GM21515 (cell line): ENCODE data around the gene CC2D2B.
"Not testable (repeated sequence)": the region's sequence is repeated elsewhere in the genome, so short reads cannot be mapped to it uniquely, and the experiment has no call there.

Experiments used
- ATAC-seq: cut with Tn5 transposase; IDR thresholded peaks from one replicate; pipeline ENCODE4 v1.9.1; 2021; ENCODE audit not compliant: unreplicated experiment

CC2D2B gene, protein sequence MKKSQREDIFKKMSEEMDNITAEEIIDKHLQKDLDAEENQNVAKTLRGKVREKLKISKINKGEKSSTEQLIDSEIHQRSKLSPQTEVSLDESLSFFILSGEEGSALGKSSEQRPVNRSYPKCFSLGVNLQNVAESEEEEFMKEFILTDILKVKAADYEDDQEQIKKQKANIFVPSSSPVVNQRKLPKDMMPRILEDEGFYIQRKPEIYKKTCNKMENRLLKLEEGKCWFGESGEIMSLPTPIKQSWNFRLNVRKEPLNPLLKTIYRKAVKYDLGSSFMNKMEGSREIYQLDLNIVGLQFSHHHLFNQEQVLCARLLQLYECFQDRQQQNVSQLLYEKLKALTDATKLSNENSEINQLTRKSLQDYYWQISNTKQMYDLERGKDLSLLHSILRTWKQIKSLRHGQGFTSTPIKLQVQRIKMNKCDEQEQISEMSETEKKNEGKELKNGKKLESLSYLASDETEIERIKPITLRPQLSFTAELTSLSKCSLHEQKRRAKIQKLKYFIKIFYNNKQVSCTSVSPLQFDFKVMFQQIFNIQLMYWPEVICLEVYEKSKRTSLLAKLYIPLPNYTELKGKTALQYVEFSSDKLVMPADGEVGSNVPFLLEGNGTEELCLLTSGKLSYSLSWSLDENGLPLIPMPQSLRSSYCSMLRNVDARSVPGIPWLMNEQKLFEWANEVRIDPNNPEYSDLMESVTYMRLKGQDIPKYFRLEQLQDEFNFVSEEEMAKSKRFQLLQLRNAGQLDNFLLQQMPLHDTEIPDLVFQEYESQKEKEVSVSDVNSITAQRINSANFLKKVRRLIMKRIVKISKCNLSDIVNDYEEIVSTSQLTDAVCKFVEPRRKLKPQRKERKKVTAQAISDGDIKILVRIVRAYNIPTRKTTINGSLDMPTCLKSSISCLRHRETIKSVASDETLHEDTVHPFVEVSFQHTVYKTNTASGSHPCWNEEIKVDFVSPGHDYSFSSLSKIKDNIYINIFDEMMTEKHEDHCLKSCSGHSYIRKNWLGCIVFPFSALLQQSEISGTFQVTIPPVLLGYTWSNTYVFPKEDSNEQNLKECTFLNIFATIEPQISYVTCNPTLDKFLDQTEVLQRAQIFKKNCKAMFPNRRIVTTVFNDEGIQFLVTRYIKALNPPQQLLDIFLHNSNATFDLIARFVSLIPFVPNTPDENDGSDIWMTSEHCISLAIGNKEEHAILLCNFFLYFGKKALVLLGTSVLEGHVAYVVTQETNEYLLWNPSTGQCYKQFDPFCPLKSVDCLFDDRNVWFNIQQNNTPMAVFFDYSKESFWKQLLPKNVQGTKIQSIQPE (N-terminal part only)

GRCh38 chr10:95907456-95908253 is at the start of gene CC2D2B:
Gene CC2D2B, plus strand, starts transcription at chr10:95907975. Its CDS starts 3,349 bp downstream, at chr10:95911324.
- ATAC-seq = peak; percentile 91

GRCh38 chr10:95860166-95860940 is 47.4 kb upstream of the CC2D2B start:
- no peak for ATAC-seq

DNA sequence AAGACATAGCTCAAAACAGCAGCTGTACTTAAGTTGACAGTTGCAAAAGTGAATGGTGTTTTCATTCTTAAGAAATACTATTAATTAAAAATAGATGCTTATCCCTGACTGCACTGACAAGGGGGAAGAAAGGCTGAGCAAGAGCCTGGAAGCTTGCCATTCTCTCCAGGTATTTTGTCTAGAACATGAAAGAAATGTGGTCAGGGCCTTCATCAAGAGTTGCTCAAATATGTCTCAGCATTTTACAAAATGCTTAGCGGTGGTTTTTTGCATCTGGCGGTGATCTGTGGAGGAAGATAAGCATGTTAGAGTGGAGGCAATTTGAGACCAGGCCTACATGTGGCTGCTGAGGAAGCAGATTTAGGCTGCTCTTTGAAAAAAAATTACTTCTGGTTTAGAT is 46.4 kb upstream of the CC2D2B start:
- ATAC-seq = no peak

DNA sequence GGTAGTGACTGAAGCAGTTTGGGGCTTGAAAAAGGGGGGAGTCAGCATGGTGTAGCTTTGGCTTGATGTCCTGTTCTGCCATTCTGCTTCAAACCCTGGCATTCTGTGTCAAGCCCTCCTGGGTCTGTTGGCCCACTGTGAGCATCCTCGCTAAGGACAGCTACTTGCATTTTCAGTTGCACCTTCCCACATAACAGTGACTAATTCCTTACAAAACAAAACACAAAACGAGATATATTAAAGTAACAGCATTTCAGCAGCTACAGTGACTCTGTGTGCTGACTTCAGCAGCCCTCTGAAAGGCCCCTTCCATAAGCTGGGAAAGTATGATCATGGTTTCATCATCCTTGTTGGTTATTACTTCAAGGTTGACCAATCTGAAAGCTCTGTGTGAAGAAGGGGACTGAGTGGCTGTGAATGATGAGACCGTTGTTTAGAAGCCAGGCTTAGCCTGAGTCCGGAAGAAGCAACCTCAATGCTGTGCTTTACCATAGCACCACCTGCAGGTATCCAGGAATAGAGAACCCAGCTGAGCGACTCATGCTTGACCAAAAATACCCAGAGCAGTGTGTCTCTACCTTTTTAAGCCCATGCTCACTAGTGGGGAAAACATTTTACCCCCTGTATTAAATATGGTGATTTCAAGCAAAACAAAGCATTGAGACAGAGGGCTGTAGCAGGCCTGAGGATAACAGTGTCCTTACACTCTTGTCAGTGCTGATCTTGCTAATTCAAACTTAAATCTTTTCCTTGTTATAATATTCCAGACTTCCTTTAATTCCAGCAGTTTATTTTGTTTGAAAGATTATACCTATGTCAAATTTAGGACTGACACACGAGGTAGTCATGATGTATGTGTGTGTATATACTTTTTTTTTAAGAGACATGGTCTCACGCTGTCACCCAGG is 42.6 kb upstream of the CC2D2B start:
- peak; percentile 83 for ATAC-seq

GRCh38 chr10:95865814-95866466 is 41.8 kb upstream of the CC2D2B start:
- ATAC-seq = no peak

GRCh38 chr10:95866467-95866842 is 41.3 kb upstream of the CC2D2B start:
- ATAC-seq = no peak

GRCh38 chr10:95867866-95868265 is 39.9 kb upstream of the CC2D2B start:
- no peak for ATAC-seq

DNA sequence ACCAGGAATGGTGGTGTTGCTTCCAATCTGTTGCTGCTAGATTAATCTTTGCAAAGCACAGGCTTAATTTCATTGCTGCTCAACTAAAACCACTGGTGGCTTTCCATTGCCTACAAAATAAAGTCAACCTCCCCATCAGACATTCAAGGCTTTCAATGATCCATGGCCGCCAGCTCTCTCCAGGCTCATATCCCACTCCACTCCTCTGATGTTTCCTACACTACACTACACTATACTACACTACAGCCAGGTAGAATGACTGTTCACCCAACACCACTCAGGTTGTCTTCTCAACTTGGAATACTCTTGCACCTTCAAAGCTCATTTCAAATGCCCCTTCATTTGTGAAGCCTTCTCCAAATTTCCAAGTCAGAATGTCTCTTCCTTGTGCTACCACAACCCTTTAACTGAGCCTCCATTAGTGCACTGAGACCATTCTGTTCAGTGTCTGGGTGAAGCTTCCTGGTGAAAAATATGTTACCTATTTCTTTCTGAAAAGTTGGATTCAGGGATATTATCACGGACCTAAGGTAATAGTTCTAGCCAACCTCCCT is 35.5 kb upstream of the CC2D2B start:
- no peak for ATAC-seq

- ATAC-seq = no peak
These were observed 34.6 kb upstream of the CC2D2B start for GRCh38 chr10:95873139-95873538.

DNA sequence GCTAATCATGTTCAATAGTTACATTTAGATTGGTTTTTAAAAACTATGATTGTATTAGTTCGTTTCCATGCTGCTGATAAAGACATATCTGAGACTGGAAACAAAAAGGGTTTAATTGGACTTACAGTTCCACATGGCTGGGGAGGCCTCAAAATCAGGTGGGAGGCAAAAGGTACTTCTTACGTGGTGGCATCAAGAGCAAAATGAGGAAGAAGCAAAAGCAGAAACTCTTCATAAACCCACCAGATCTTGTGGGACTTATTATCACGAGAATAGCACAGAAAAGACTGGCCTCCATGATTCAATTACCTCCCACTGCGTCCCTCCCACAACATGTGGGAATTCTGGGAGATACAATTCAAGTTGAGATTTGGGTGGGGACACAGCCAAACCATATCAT is 34.1 kb upstream of the CC2D2B start:
- ATAC-seq = no peak

- not testable (repeated sequence) for ATAC-seq
These were observed 33.0 kb upstream of the CC2D2B start for GRCh38 chr10:95874783-95875182.

GRCh38 chr10:95876756-95877155 is 31.0 kb upstream of the CC2D2B start:
- ATAC-seq = no peak

DNA sequence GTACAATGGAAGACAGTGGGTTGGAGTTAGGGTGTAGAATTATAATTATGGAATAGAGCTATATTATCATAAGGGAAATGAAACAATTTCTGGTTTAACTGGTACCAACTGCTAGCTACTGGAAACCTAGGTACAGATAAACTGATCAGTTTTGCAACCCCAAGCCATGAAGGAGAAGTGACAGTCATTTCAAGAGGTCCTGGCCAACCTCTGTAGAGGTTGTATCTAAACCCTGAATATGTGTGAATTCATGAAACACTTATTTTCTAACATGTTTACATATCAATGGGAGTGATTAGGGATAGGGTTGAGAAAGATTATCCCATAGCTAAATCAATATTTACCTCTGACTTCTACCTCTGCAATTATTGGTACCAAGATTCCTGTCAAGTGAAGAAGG is 29.9 kb upstream of the CC2D2B start:
- no peak for ATAC-seq

DNA sequence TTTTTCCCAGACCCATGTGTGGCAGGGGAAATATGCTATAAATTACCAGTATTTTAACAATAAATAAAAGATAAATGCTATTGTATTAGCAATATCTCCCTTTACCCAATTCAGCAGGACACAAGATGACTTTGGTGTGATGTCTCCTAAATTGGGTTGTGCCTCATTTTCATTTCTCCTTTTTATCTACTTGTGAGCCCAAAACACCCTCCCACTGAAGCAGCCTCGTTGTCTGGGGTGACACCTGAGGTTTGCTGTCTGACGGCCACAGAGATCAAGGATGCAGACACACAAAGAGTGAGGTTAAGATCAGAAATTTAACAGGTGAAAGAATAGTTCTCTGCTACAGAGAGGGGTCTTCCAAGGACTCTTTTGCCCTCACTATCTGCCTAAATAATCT is 27.1 kb upstream of the CC2D2B start:
- peak; percentile 56 for ATAC-seq

DNA sequence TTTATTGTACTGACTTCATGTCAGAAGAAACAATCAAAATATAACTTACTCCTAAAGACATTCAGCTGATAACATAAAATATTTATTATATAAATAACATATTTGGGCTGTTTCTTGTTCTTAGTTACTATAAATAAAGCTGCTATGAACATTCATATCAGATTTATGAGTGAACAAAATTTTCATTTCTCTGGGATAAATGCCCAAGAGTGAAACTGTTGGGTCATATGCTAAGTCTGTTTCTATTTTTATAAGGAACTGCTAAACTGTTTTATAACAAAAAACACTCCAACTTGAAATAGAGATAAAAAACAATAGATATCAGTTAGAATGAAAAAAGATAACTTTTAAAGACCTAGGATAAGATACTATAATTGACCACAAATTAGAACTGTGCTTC is 26.5 kb upstream of the CC2D2B start:
- ATAC-seq = no peak

- no peak for ATAC-seq
These were observed 17.9 kb upstream of the CC2D2B start for GRCh38 chr10:95889830-95890229.

DNA sequence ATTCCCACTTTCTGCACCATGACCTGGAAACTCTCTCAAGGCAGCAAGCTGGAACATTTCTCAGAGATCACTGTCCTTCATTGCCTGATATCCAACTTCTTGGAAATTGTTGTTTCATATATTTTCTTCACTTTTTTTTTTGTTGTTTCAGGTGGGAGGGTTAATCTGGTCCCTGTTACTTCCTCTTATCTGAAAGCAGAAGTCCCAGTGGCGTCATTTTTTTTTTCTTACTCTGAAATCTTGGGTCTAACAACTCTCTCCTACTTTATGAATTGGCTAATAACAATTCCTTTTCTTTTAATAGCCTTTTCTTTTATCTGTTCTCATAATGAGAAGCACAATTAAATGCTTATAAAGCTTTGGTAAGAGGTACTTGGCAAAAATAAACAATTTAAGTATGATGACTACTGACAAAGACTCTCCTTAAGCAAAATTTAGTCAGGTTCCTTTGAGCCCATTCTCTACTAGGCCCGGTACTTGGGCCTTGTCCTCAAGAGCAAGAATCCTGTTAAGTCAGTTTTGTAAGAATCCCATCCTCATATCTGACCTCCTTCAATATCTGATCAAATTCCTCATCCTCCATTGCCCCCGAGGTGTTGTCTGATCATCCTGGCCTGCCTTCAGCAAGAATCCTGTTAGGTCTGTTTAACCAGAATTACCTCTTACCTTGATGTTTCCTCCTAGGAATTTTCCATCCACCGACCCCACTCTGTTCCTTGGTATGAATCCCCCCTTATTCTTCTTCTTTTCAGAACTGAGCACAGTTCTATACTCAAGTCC is 11.5 kb upstream of the CC2D2B start:
- no peak for ATAC-seq
